GM12874 (cell line): ENCODE data around the gene MACROD1.

Experiments
- CTCF ChIP-seq: IDR thresholded peaks from 2 replicates; pipeline ENCODE4 v1.5.1; 2011; ENCODE audit warnings: low read depth, mild to moderate bottlenecking, control low read depth, low read length, moderate library complexity; ENCODE audit not compliant: insufficient read depth

Gene MACROD1

GRCh38 chr11:64207256-64208085, 41.6 kb upstream of the MACROD1 start:
- TF ChIP-seq CTCF, result no peak

- TF ChIP-seq CTCF, result no peak
Measured at GRCh38 chr11:64206457-64207255, 40.7 kb upstream of the MACROD1 start, which contains the start of gene FERMT3. FERMT3 (plus strand) TSS chr11:64206721; CDS start chr11:64207365, 644 bp downstream.

GRCh38 chr11:64204464-64204989, 38.6 kb upstream of the MACROD1 start:
- peak; percentile 72 for TF ChIP-seq CTCF

- TF ChIP-seq CTCF, result no peak
Measured at GRCh38 chr11:64204080-64204440, 38.1 kb upstream of the MACROD1 start.

GRCh38 chr11:64203421-64204079, 37.6 kb upstream of the MACROD1 start:
- TF ChIP-seq CTCF, result no peak

GRCh38 chr11:64202992-64203391, 37.1 kb upstream of the MACROD1 start:
- no peak for TF ChIP-seq CTCF

GRCh38 chr11:64201543-64201942, 35.6 kb upstream of the MACROD1 start:
- TF ChIP-seq CTCF, result no peak
